HepG2 (cell line): ENCODE measurements around the gene GALNT18. TPM values are rescaled to one million over a fixed set of nuclear protein-coding genes. Genes with fewer than 3 reads are reported as not detected.

ENCODE experiments used
- ATAC-seq: fragments of 200-7000 bp; cut with Tn5 transposase; 3 replicates; pipeline ENCODE4 v1.9.1; 2020; ENCODE audit warnings: mild to moderate bottlenecking, moderate library complexity
- BruUV-seq: library from RNA; stranded (reverse); fragments of 400-500 nt; replicated peaks from 2 replicates; lab custom pipeline; 2021; lab: Mats Ljungman, UMichigan
- CTCF ChIA-PET: fragments of 300-600 bp; formaldehyde crosslinking; extraction: SDS; loops from one replicate; lab custom pipeline; 2021; ENCODE audit warnings: low total read pairs, inconsistent platforms, low intra/inter-chr PET ratio; lab: Yijun Ruan, JAX
- POLR2A ChIA-PET: fragments of 350-600 bp; sonication (Branson Sonifier 250); formaldehyde crosslinking; loops from one replicate; lab custom pipeline; 2020; ENCODE audit warnings: antibody characterized with exemption, inconsistent platforms; lab: Yijun Ruan, JAX
- DNase-seq: peaks from one replicate; pipeline ENCODE4 v3.0.0-alpha.2; 2015; ENCODE audit warnings: low spot score
- FAIRE-seq: peaks from 3 replicates; lab custom pipeline; 2011; peaks lifted over from hg19 to GRCh38; lab: Jason Lieb, UNC
- H2AFZ ChIP-seq: one replicate; pipeline ENCODE4 v1.6.1; 2011; ENCODE audit warnings: low read length, inconsistent platforms
- H3K27ac ChIP-seq: fragments of 300-600 bp; 3 replicates; pipeline ENCODE4 v1.8.0; 2011; ENCODE audit warnings: mixed run types, mild to moderate bottlenecking, mixed read lengths, low read length, inconsistent platforms; ENCODE audit not compliant: insufficient read depth; ENCODE audit errors: extremely low read length
- H3K27me3 ChIP-seq, 2 experiments: fragments of 200-600 bp in 1 of 2; 2 replicates in 1 of 2; 3 replicates in 1 of 2; pipeline versions ENCODE4 v1.6.0 to v1.8.0; 2011; ENCODE audit warnings: low read length in 2 of 2, mild to moderate bottlenecking in 2 of 2, moderate library complexity in 2 of 2, inconsistent platforms in 1 of 2; ENCODE audit not compliant: insufficient read depth in 2 of 2, control insufficient read depth in 1 of 2
- H3K36me3 ChIP-seq, 2 experiments: fragments of 200-600 bp in 1 of 2; replicated peaks in 1 of 2; 2 replicates in 1 of 2; 3 replicates in 1 of 2; pipeline versions ENCODE4 v1.5.1 to v1.8.0; 2011; ENCODE audit warnings: low read length in 2 of 2, inconsistent platforms in 1 of 2; ENCODE audit not compliant: insufficient read depth in 2 of 2, control insufficient read depth in 1 of 2
- H3K4me1 ChIP-seq: 2 replicates; pipeline ENCODE4 v1.5.1; 2012; ENCODE audit warnings: low read length, inconsistent platforms; ENCODE audit not compliant: insufficient read depth
- H3K4me2 ChIP-seq: 2 replicates; pipeline ENCODE4 v1.6.0; 2011; ENCODE audit warnings: low read depth, low read length, inconsistent platforms
- H3K4me3 ChIP-seq, 3 experiments: fragments of 200-600 bp in 1 of 3; sonication (generic), shearing (Covaris generic) in 1 of 3; replicated peaks in 1 of 3; 2 replicates each; pipeline ENCODE4 v1.5.1; 2011 to 2016; ENCODE audit warnings: low read length in 3 of 3, inconsistent platforms in 2 of 3, low read depth in 2 of 3, mild to moderate bottlenecking in 2 of 3, control low read depth in 1 of 3, mixed read lengths in 1 of 3; ENCODE audit not compliant: insufficient read depth in 1 of 3
- H3K79me2 ChIP-seq: one replicate; pipeline ENCODE4 v1.6.1; 2011; ENCODE audit warnings: low read length, inconsistent platforms; ENCODE audit not compliant: insufficient read depth
- H3K9ac ChIP-seq: 2 replicates; pipeline ENCODE4 v1.6.0; 2011; ENCODE audit warnings: mild to moderate bottlenecking, low read depth, low read length, inconsistent platforms; ENCODE audit not compliant: insufficient read depth
- H3K9me3 ChIP-seq: 2 replicates; pipeline ENCODE4 v1.5.1; 2012; ENCODE audit warnings: mild to moderate bottlenecking, low read length
- H4K20me1 ChIP-seq: 2 replicates; pipeline ENCODE4 v1.6.0; 2011; ENCODE audit warnings: inconsistent platforms, mild to moderate bottlenecking, low read length, moderate library complexity; ENCODE audit not compliant: insufficient read depth
- LCORL ChIP-seq, 2 experiments: fragments of 450-650 bp in 1 of 2; sonication (generic) in 1 of 2; formaldehyde crosslinking in 1 of 2; IDR thresholded peaks; 2 replicates each; pipeline versions ENCODE4 v1.5.0 to v1.6.1; 2017 to 2020; ENCODE audit warnings: antibody characterized with exemption in 1 of 2, missing genetic modification reagents in 1 of 2
- MYC ChIP-seq: sonication (generic); formaldehyde crosslinking; IDR thresholded peaks from 2 replicates; pipeline ENCODE4 v1.9.0; 2021; ENCODE audit warnings: missing genetic modification reagents, borderline replicate concordance
- TCF12 ChIP-seq, 2 experiments: fragments of 450-650 bp in 1 of 2; sonication (generic) in 1 of 2; formaldehyde crosslinking in 1 of 2; IDR thresholded peaks; 2 replicates each; pipeline versions ENCODE4 v1.6.1 to v1.8.0; 2017 to 2022; ENCODE audit warnings: antibody characterized with exemption in 1 of 2, mild to moderate bottlenecking in 1 of 2, missing genetic modification reagents in 1 of 2, moderate library complexity in 1 of 2
- TMF1 ChIP-seq: sonication (generic); formaldehyde crosslinking; IDR thresholded peaks from 2 replicates; pipeline ENCODE4 v1.8.1; 2022; ENCODE audit warnings: low read depth, missing genetic modification reagents
- XRCC5 ChIP-seq: fragments of 200-400 bp; formaldehyde crosslinking; optimal IDR thresholded peaks from 2 replicates; pipeline ENCODE3; 2017; ENCODE audit warnings: mild to moderate bottlenecking, low read length
- ZBTB38 ChIP-seq: sonication (generic); formaldehyde crosslinking; IDR thresholded peaks from 2 replicates; pipeline ENCODE4 v1.5.1; 2020; ENCODE audit warnings: mild to moderate bottlenecking, missing genetic modification reagents
- ZFP36L1 ChIP-seq: sonication (generic); formaldehyde crosslinking; IDR thresholded peaks from 2 replicates; pipeline ENCODE4 v1.8.0; 2022; ENCODE audit warnings: mild to moderate bottlenecking, missing genetic modification reagents, moderate library complexity
- WGBS: methylation state at CpG from one replicate; pipeline ENCODE4 v1.1.6; 2017; ENCODE audit warnings: low lambda C conversion rate; 5-methylcytosine and 5-hydroxymethylcytosine counted together
- in situ Hi-C: cut with HindIII; loops from 2 replicates; pipeline ENCODE4 v1.10.0; 2017; ENCODE audit warnings: low pct_unique_long_range_greater_than_20kb; ENCODE audit not compliant: extremely low pct_ligation_motif_present
- intact Hi-C: fragments of 100-400 bp; cut with micrococcal nuclease; formaldehyde crosslinking; loops from one replicate; pipeline ENCODE4 v1.10.0; 2022; ENCODE audit not compliant: unreplicated experiment
- polyA plus RNA-seq, 8 experiments: library from polyadenylated mRNA; depleted of rRNA in 3 of 8; stranded (reverse) in 7 of 8; unstranded in 1 of 8; fragments of >200 nt; fragmentation: Illumina TruSeq in 4 of 8; extraction: Trizol in 4 of 8; gene quantifications; 2 replicates each; pipeline versions ENCODE4 v1.2.1 to v1.2.3, GENCODE V29; 2011 to 2016; ENCODE audit warnings: low read depth in 4 of 8, missing spikeins in 1 of 8, mixed read lengths in 1 of 8; ENCODE audit not compliant: insufficient read depth in 1 of 8
- total RNA-seq, 5 experiments: library from RNA; depleted of rRNA; stranded (reverse); fragments of >200 nt; fragmentation: Illumina TruSeq; extraction: Trizol; gene quantifications; 2 replicates each; pipeline ENCODE4 v1.2.3, GENCODE V29; 2016; ENCODE audit warnings: low read depth in 1 of 5

The GALNT18 gene
- total and polyA plus RNA-seq, 2 of the 13 experiments (the other 11 are each of a cell fraction or from before 2014, with no cell fraction given), result 0.11 TPM; not detected in 1

- TF ChIP-seq TMF1 (no peak), TCF12 (IDR thresholded peaks at IDR 0.05) (no peak), TCF12 (CRISPR knock-in tag; IDR thresholded peaks at IDR 0.05) (no peak), ZBTB38 (CRISPR knock-in tag) (no peak), XRCC5 (no peak)
Measured at GRCh38 chr11:11430431-11430830, 191.4 kb downstream of the GALNT18 start (continued).

GRCh38 chr11:11428714-11429113, 193.1 kb downstream of the GALNT18 start:
- H3K27ac ChIP-seq, result no peak overlapping the region
- POLR2A ChIA-PET, result no interaction called here
- H3K36me3 ChIP-seq, result no peaks in the 10 kb centered on the region
- H3K4me3 ChIP-seq, result no peak overlapping the region
- H3K9ac ChIP-seq, result no peak overlapping the region
- DNase-seq, result no peak
- FAIRE-seq, result no peak
- no peak for ATAC-seq
- in situ Hi-C loops (no loop called here), intact Hi-C loops (no loop called here)
- H3K4me2 ChIP-seq, result no peak overlapping the region
- 23% methylated on average over 4 of the region's 4 CpGs for WGBS
- H3K4me1 ChIP-seq, result no peaks in the 10 kb centered on the region
- H3K79me2 ChIP-seq, result no peaks in the 10 kb centered on the region
- peaks cover 4 to 25% of the 10 kb centered on the region in 2 experiments; a peak in 4 of 5 replicates for H3K27me3 ChIP-seq
- no TSS peak for BruUV-seq
- CTCF ChIA-PET, result no interaction called here
- H2AFZ ChIP-seq, result no peak overlapping the region
- no peaks in the 10 kb centered on the region for H3K9me3 ChIP-seq
- TF ChIP-seq ZFP36L1, result no peak
- no peaks in the 10 kb centered on the region for H4K20me1 ChIP-seq

- intact Hi-C loops (no loop called here), in situ Hi-C loops (no loop called here)
- no TSS peak for BruUV-seq
- H2AFZ ChIP-seq, result no peak overlapping the region
- TF ChIP-seq LCORL (IDR thresholded peaks at IDR 0.05) (0 out of 2 replicates have a peak, but pooled peaks have one; percentile 12), LCORL (CRISPR knock-in tag; IDR thresholded peaks at IDR 0.05) (no peak), MYC (no peak)
- no peak overlapping the region for H3K9ac ChIP-seq
- ChIA-PET CTCF (no interaction called here), POLR2A (no interaction called here)
- no peaks in the 10 kb centered on the region for H3K79me2 ChIP-seq
- H3K36me3 ChIP-seq, result no peaks in the 10 kb centered on the region
- no peak overlapping the region for H3K4me2 ChIP-seq
- WGBS, result 19% methylated on average over 5 of the region's 5 CpGs
- no peaks in the 10 kb centered on the region for H3K9me3 ChIP-seq
- FAIRE-seq (no peak), DNase-seq (no peak), ATAC-seq (no peak)
- no peak overlapping the region for H3K4me3 ChIP-seq
- H4K20me1 ChIP-seq, result no peaks in the 10 kb centered on the region
- H3K4me1 ChIP-seq, result no peaks in the 10 kb centered on the region
- H3K27me3 ChIP-seq, result peaks cover 4 to 25% of the 10 kb centered on the region in 2 experiments; a peak in 4 of 5 replicates
- no peak overlapping the region for H3K27ac ChIP-seq
Measured at GRCh38 chr11:11427542-11427941, 194.3 kb downstream of the GALNT18 start.
